Osteoblast (primary cell): ENCODE data around the gene DIP2C. TPM values are rescaled to one million over a fixed set of nuclear protein-coding genes. Genes with fewer than 3 reads are reported as not detected.

Experiments
- DNase-seq: peaks from one replicate; pipeline ENCODE4 v3.0.0; 2011; ENCODE audit warnings: low spot score, mixed read lengths; ENCODE audit not compliant: insufficient read length; ENCODE audit errors: missing footprints
- H2AFZ ChIP-seq: 2 replicates; pipeline ENCODE4 v1.6.0; 2011; ENCODE audit warnings: mild to moderate bottlenecking, low read length
- H3K27ac ChIP-seq: 2 replicates; pipeline ENCODE4 v1.5.1; 2011; ENCODE audit warnings: mild to moderate bottlenecking, low read depth, low read length, moderate library complexity
- H3K27me3 ChIP-seq: 2 replicates; pipeline ENCODE4 v1.6.0; 2012; ENCODE audit warnings: mild to moderate bottlenecking, control low read depth, inconsistent platforms, low read length, moderate library complexity; ENCODE audit not compliant: insufficient read depth
- H3K36me3 ChIP-seq: 2 replicates; pipeline ENCODE4 v1.5.1; 2011; ENCODE audit warnings: mild to moderate bottlenecking, low read length, control low read depth, moderate library complexity; ENCODE audit not compliant: insufficient read depth
- H3K4me1 ChIP-seq: 2 replicates; pipeline ENCODE4 v1.5.1; 2011; ENCODE audit warnings: mild to moderate bottlenecking, low read length, control low read depth, moderate library complexity; ENCODE audit not compliant: insufficient read depth
- H3K4me2 ChIP-seq: 2 replicates; pipeline ENCODE4 v1.6.0; 2011; ENCODE audit warnings: mild to moderate bottlenecking, low read length; ENCODE audit not compliant: insufficient read depth
- H3K4me3 ChIP-seq: fragments of 200-600 bp; sonication (generic); 3 replicates; pipeline ENCODE4 v1.5.1; 2012; ENCODE audit warnings: mild to moderate bottlenecking, low read length, inconsistent platforms; ENCODE audit not compliant: insufficient read depth
- H3K79me2 ChIP-seq: 2 replicates; pipeline ENCODE4 v1.6.0; 2012; ENCODE audit warnings: mild to moderate bottlenecking, low read length, control low read depth, inconsistent platforms; ENCODE audit not compliant: insufficient read depth
- H3K9me3 ChIP-seq: 2 replicates; pipeline ENCODE4 v1.5.1; 2011; ENCODE audit warnings: low read depth, low read length, control low read depth
- H4K20me1 ChIP-seq: 2 replicates; pipeline ENCODE4 v1.6.0; 2012; ENCODE audit warnings: mild to moderate bottlenecking, low read length, control low read depth; ENCODE audit not compliant: insufficient read depth
- CTCF ChIP-seq: IDR thresholded peaks from 2 replicates; pipeline ENCODE4 v1.5.1; 2011; ENCODE audit warnings: mild to moderate bottlenecking, low read depth, low read length, moderate library complexity; ENCODE audit errors: extremely low read depth
- total RNA-seq: library from RNA; depleted of rRNA; stranded (reverse); fragments of >200 nt; gene quantifications from 2 replicates; pipeline ENCODE4 v1.2.3, GENCODE V29; 2012

Gene DIP2C
- total RNA-seq, 1 donor: 36.9 TPM

- Histone ChIP-seq H3K36me3 (no peaks in the 10 kb centered on the region), H3K27me3 (no peaks in the 10 kb centered on the region), H3K79me2 (peaks cover 94% of the 10 kb centered on the region), H3K27ac (no peak overlapping the region), H4K20me1 (peaks cover 68% of the 10 kb centered on the region), H3K4me2 (no peak overlapping the region), H3K9me3 (no peaks in the 10 kb centered on the region), H3K4me1 (no peaks in the 10 kb centered on the region), H3K4me3 (no peak overlapping the region), H2AFZ (no peak overlapping the region)
- peak; percentile 62 for DNase-seq
- no peak for TF ChIP-seq CTCF
Measured at GRCh38 chr10:639001-639750, 50.3 kb downstream of the DIP2C start.

DNA sequence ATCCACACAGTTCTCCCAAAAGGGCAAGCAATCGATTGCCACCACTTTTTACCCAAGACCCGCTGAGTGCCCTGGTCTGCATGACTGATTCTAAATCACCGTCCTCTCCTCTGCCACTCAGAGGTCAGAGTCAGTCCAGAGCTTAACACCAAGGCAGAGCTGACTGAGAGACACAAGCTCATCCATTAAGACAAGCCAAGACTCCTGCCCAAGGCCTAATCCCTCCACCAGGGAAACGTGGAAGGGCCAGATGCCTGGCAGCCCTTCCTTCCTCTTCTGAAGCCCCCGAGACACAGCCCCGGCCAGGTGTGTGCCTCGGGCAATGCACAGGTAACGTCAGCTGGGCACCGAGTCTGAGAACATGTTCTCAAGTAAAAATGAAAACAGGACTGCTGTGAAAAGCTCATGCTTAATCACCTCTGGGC is 51.7 kb downstream of the DIP2C start:
- Histone ChIP-seq H3K79me2 (peaks cover 98% of the 10 kb centered on the region), H3K4me1 (no peaks in the 10 kb centered on the region), H4K20me1 (peaks cover 75% of the 10 kb centered on the region), H3K36me3 (no peaks in the 10 kb centered on the region), H3K27me3 (no peaks in the 10 kb centered on the region), H3K9me3 (no peaks in the 10 kb centered on the region), H2AFZ (no peak overlapping the region), H3K4me2 (no peak overlapping the region), H3K27ac (no peak overlapping the region), H3K4me3 (no peak overlapping the region)
- peak; percentile 78 for DNase-seq
- no peak for TF ChIP-seq CTCF

DNA sequence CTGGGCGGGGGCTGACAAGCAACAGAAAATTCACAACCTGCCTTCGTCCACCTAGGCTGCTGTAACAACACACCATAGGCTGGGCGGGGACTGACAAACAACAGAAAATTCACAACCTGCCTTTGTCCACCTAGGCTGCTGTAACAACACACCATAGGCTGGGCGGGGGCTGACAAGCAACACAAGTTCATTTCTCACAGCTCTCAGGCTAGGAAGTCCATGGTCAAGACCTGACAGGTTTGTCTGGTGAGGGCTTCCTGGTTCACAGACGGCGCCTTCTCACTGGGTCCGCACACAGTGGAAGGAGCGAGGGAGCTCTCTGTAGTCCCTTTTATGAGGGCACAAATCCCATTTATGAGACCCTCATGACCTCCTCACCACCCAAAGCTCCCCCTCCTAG is 52.2 kb downstream of the DIP2C start:
- no peak for TF ChIP-seq CTCF

GRCh38 chr10:636769-637168 is 52.7 kb downstream of the DIP2C start:
- Histone ChIP-seq H4K20me1 (peaks cover 75% of the 10 kb centered on the region), H3K27ac (no peak overlapping the region), H3K4me3 (no peak overlapping the region), H3K79me2 (peaks cover 96% of the 10 kb centered on the region), H3K4me2 (no peak overlapping the region), H3K9me3 (no peaks in the 10 kb centered on the region), H3K4me1 (no peaks in the 10 kb centered on the region), H3K27me3 (no peaks in the 10 kb centered on the region), H3K36me3 (no peaks in the 10 kb centered on the region), H2AFZ (no peak overlapping the region)
- DNase-seq: no peak
- no peak for TF ChIP-seq CTCF

More for the DNA sequence above, 52.2 kb downstream of the DIP2C start:
- no peaks in the 10 kb centered on the region for H3K36me3 ChIP-seq
- H2AFZ ChIP-seq: no peak overlapping the region
- no peak for DNase-seq
- H3K27me3 ChIP-seq: no peaks in the 10 kb centered on the region
- no peak overlapping the region for H3K27ac ChIP-seq
- no peak overlapping the region for H3K4me3 ChIP-seq
- H3K4me1 ChIP-seq: no peaks in the 10 kb centered on the region
- peaks cover 96% of the 10 kb centered on the region for H3K79me2 ChIP-seq
- H3K4me2 ChIP-seq: no peak overlapping the region
- no peaks in the 10 kb centered on the region for H3K9me3 ChIP-seq
- H4K20me1 ChIP-seq: peaks cover 75% of the 10 kb centered on the region
